HG03159 (cell line): ENCODE data around the gene KCNG2.

Experiments
- ATAC-seq: cut with Tn5 transposase; IDR thresholded peaks from one replicate; pipeline ENCODE4 v1.9.1; 2021; ENCODE audit warnings: mild to moderate bottlenecking, moderate library complexity; ENCODE audit not compliant: unreplicated experiment

Gene KCNG2

DNA sequence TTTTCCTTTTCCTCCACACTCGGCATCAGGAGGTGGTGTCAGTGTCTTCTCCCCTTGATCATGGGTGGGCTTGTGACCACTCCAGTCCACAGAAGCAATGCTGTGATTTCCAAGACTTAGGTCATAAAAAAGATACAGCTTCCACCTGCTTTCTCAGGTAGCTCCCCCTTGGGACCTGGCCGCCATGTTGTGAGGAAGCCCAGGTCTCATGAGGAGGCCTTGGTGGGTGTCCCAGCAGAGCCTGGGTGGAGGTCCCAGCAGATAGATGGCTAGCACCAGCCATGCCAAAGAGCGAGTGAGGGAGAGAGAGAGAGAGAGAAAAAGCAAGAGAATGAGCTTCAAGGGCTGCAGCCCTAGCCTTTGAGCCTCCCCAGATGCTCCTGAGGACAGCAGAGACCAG, 137.8 kb downstream of the KCNG2 start:
- no peak for ATAC-seq

DNA sequence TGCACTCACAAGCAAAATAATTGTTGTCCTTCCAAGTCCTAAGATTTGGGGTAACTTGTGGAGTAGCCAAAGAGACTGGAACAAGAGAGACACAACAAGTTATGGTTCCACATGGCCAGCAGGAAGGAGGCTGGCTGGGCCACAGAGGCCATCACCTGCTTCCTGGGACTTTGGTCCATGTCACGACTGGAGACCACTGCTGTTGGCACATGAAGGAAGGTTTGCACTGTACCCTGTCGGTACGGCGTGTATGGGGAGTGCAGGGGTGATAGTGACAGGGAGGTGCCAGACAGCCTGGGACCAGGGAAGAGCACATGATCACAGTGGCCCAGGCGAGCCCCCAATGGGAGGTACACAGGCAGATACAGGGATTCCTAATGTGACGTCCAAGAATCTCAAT, 138.2 kb downstream of the KCNG2 start:
- no peak for ATAC-seq

DNA sequence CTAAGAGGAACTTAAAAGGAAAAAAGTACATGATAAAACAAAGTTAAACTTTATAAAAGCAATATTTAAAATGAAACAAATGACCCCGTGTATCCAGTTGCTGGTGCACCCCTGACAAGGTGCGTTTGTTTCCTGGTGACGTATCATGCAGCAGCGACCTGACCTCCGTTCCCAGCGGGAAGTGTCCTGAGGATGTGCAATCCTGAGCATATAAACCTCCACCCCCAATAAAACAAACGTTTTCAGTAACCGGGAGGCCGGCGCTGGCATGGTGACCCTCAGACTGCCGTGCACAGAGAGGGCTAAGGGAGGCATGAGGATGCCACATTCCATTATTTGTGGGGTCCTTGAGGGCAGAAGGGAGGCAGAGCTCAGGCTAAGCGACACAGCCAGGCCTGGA, 138.9 kb downstream of the KCNG2 start:
- ATAC-seq: no peak

DNA sequence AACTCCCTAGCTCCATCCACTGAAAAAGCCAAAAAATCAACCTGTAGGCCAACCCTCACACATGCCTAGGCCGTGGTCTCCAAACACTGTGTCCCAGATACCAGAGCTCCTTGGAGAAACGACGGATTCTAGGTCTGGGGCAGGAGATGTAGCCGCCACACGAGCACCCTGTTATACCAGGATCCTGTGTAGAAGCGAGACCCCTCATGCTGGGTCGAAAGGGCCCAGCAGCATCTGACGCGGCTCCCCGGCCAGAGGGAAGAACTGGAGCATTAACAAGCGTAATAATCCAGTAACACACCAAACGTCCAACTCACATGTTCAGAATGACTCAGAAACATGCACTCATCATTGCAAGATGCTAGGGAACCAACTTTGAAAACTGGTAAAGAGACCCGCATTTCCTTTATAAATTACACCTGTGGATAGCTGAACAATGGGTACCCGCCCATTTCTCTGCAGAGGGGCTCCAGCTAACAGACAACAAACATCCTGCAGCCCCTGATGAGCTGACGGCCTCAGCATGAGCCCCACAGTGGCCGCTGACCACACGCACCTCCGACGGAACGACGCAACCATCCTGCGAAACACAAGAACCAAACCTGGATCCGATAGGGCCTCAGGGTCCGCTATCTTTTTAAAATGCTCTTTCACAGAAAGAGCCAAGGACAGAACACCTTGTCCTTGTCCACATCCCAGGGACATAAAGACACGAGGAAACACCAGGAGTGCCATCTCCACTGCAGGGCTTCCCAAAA, 139.5 kb downstream of the KCNG2 start:
- ATAC-seq: no peak

DNA sequence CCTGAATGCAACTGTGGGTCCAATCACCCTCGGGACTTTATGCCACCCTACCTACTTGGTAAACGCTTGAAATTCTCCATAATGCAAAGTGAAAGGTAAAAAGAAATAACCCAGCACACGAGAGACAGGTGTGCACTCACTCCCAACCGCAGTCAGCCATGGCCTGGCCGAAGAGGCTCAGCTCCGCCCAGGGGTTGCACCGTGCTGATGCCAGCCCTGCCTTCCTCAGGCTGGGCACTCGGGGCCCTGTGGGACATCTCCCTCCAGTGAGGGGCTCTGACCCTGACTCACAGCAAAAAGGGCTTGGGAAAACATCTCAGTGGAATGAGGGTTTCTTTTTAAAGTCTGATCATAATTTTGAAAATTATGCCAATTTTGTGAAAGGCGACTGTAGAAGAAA, 140.5 kb downstream of the KCNG2 start:
- no peak for ATAC-seq

DNA sequence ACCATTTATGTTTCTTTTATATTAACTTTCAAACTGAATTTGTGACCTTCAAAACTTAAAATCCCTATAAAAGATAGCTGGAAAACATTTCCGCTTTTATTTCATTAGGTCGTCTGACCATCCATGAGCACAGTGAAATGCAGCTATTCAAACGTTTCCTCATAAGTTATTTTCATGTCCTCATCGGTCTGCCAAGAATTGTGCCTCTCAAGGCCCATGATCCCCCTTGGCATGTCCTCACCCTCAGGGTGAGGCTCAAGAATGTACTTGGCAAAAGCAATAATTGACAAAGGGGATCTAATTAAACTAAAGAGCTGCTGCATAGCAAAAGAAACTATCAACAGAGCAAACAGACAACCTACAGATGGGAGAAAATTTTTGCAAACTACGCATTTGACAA, 141.4 kb downstream of the KCNG2 start:
- no peak for ATAC-seq

DNA sequence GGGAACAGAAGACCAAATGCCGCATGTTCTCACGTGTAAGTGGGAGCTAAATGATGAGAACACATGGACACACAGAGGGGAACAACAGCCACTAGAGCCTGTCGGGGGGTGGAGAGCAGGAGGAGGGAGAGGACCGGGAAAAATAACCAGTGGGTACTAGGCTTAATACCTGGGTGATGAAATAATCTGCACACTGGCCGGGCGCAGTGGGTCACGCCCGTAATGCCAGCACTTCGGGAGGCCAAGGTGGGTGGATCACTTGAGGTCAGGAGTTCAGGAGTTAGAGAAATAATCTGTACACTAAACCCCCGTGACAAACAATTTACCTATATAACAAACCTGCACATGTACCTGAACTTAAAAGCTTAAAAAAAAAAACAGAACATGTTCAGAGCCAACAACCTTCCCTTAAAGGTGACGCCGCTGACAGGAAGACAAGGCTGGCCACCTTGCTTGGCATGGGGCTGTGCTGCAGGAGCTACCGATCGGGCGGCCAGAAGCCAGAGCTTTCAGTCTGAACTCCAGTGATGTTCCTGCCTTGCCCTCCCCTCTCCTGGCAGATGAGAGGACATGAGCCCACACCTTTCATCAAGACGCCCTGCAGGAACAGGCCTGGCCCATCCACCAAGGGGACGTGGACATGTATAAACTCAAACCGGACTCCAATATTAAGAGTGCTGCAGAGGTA, 142.5 kb downstream of the KCNG2 start:
- no peak for ATAC-seq

DNA sequence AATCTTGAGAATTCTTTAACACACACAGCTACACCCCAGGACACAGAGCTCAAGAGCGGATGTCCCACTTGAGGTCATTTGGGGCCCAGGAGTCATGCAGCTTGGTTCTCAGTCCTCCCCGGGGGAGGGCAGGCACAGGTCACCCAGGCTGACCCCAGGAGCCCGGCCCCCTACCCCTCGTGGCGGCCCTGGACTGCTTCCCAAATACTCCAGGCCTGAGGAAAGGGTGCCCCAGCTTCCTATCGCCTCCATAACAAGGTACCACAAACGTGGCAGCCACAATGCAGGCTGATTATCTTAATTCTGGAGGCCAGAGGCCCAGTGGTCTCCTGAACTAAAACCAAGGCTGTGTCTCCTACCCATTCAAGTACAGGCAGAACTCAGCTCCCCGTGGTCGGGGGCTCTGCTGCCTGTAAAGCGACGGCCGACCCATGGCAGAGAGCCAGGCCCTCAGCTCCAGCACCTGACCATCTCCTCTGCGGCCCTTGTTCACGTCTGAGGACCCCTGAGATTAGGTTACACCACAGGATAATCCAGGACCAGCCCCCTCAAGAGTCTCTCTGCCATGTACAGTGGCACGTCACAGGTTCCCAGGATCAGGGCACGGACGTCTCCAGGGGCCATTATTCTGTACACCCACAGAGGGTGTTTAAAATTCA, 143.2 kb downstream of the KCNG2 start:
- no peak for ATAC-seq

DNA sequence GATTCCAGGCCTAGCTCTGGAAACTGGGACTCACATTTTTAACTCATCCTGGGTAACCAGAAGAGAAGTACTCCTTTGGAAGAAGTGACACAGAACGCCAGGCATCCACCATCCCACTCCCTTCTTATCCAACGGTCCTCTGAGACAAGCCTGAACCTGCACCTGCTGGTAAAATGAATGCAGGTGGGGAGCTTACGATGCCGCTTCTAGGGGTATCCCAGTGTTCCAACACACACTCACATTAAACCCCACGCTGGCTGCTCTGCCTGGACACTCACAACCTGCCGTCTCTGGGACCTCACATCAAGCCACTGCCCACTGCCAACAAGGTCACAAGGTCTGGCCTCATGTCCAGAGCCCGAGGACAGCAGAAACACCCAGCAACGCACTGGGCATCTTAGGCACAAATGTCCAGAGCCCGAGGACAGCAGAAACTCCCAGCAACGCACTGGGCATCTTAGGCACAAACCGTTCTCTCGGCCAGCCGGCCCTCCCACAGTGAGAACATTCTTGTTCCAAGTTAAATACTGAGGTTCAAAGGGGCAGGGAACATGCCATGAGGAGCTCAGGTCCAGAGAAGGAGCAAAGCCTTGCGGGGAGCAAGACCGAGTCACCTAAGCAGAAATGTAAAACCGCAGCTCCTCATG, 143.9 kb downstream of the KCNG2 start:
- ATAC-seq: no peak

DNA sequence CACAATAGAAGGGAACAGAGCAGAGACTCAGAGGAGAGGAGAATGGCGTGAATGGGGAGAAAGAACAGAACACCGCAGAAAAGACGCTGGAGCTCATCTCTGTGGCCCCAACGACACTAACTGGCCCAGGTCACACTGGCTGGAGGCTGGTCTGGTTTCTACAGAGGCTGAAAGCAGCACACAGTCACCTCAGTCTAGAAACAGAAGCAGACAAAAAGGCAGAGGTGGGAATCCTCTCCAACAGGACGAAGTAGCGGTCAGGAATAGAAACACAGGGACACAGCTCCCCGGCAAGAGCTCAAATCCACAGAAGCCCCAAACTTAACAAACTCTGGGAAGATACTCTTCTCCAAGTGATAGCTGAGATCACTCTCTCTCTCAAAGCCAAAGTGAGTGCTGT, 144.5 kb downstream of the KCNG2 start:
- no peak for ATAC-seq

DNA sequence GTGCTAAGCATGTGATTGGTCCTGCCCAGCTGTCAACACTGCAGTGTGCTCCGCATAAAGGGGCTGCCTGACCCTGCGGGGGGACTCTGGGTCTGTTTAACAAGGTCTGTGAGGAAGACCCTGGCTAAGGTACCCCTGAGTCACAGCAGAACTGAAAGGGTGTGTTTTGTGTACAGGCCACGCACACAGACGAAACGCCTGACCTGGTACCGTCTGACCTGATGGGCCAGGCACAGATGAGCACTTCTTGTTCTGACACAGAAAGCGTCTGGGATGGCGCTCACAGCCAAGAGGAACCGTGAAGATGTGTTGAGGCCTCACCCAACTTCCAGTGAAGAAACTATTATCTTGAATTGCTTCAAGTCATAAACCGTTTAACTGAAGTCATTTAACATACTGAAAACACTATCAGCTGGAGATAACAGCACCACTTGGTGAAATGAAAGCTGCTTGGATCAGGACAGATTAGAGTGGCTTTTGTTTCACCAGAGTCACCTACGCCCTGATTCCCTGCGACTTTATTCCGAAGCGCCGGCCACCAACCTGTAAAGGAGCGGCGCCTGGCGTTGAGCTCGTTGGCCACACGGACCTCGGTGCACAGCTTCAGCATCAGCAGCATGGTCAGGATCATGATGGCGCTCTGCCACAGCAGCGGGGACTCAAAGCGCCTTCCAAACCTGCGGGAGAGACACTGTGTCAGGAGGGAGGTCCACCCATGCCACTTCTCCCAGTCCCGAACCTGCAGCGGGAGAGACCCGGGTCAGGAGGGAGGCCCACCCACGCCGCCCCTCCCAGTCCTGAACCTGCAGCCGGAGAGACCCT, 145.3 kb downstream of the KCNG2 start:
- no peak for ATAC-seq

DNA sequence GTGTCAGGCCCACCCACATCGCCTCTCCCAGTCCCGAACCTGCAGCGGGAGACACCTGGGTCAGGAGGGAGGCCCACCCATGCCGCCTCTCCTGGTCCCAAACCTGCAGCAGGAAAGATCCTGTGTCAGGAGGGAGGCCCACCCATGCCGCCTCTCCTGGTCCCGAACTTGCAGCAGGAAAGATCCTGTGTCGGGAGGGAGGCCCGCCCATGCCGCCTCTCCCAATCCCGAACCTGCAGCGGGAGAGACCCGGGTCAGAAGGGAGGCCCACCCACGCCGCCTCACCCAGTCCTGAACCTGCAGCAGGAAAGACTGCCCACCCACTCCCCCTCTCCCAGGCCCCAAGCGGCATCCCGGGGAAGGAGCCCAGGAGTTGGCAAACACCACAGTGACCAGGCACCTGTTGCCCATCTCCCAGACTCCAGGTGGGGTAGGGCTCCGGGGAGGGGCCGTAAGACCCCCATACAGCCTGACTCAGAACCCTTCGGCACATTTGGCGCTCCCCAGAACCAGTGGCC, 145.9 kb downstream of the KCNG2 start:
- ATAC-seq: no peak

DNA sequence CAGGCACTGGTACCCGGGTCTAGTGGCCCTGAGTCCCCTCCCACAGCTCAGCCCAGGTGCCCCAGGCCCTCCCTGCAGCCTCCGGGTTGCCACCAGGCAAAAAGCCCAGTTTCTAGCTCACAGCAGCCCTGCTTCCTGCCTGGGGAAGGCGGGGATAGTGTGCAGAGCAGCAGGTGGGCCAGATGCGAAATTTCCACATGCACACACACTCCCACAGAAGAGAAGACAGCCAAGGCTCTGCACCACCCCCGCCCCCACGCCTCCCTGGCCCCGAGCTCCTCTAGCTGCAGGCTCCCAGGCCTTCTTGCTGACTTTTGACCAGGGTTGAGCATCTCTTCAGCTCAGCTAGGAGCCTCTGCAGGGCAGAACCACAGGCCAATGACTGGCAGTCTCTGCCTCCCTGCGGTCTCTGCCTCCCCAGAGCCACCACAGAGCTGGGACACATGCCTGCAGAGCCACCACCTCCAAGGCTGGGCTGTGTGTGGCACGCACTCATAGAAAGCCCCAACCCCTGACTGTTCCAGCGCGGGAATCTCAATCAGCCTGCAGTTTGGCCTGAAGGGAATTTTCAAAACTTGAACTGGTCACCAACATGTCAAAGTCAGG, 146.5 kb downstream of the KCNG2 start:
- ATAC-seq: no peak

DNA sequence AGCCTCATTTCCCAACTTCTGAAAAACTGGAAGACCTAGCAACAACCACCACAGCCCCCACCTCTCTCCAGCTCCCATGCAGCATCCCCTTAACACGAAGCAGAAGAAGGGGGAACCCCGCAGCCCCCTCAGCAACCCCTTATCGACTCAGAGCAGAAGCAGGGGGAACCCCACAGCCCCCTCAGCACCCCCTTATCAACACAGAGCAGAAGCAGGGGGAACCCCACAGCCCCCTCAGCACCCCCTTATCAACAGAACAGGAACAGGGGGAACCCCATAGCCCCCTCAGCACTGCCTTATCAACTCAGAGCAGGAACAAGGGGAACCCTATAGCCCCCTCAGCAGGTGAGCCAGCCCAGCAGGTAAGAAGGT, 147.0 kb downstream of the KCNG2 start:
- no peak for ATAC-seq

DNA sequence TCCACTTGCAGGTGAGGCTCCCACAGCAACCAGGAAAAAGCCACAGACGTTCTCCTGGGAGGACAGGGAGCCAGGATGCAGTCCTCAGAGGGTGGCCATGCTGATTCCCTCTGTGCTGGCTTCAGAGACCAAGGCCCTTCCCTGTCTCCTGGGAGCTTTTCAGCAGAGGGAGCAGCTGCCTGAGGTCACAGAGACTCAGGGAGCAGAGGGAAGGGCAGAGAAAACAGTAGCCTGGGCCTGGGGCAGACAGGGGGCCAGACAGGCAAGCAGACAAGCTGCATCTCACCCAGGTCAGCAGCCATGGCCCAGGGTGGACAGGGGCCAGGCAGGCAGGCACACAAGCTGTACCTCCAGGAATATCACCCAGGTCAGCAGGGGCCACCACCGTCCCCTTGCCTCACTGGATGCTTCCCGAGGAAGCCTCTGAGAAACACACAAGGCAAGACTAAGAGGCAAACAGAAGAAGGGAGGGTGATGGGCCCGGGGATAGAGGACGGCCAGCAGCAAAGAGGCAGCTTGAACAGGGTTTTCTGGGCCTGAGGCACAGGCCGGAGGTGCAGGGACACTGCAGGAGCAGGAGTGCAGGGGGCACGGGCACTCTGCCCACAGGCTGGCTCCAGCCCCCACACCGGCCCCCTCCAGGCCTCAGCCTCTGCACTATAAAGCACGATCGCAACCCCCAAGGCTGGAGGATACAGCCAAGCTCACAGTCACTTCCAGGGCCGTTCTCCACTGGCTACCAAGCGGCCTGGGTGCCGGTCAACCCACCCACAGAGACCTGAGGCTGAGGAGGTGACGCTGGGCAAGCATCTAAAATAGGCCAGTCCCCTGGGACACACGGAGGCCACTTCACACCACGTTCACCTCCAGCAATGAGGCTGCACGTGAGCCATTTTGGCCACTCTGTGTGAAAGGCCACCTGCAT, 147.6 kb downstream of the KCNG2 start:
- no peak for ATAC-seq

DNA sequence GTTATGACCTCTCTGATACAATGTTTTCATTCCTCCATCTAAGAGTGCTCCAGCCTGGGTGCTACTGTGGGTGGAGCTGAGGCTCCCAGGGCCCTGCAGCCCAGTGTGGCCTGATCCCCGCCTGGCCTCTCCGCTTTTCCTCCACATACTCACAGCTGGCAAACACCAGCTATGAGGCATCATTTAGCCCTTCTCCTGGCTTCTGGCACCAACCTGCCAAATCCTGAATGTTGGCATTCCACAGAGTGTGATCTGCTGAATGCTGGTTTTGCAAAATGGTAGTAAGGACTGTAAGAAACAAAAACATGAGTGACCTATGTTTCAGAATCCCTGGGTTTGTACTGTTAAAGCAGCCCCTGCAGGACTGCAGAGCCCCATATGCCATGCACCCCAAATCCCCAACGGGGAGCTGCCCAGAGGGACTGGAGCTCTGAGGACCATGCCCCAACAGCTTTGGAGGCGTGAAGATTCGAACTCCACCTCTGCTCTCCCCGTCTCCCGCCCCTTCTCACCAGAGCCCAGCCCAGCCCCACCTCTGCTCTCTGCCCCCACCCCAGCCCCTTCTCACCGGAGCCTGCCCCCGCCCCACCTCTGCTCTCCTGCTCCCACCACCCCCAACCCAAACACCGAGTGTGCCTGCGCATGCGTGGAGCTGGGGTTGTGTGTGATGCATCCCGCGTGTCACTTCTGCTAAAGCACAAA, 149.5 kb downstream of the KCNG2 start:
- no peak for ATAC-seq

DNA sequence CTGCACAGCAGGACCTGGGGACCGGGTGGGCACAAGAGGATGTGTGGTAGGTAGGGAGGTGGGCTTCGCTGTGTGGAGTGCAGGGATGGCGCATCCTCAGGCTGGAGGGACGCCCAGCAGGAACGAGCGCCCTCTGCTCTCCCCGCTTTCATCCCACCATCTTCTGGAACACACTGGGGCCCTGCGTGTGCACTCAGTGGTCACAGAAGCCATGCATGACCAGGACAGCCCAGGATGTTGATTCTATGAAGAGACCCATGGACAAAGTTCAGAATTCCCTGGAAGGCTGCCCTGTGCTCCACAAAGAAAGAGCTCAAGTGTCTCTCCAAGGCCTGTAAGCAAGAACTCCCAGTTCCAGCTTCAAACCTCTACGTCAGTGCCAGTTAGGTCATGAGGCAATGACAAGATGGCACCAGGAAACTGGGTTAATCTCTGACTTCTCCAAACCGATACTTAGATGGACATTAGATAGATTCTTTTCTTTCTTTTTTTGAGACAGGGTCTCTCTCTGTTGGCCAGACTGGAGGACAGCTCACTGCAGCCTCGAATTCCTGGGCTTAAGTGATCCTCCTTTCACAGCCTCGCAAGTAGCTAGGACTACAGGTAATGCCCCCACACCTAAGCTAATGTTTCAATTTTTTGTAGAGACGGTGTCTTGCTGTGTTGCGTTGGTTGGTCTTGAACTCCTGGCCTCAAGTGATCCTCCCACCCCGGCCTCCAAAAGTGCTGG, 150.3 kb downstream of the KCNG2 start:
- ATAC-seq: no peak
